HG02943 (cell line): ENCODE results near the gene PAQR7.

Source experiments
- ATAC-seq: cut with Tn5 transposase; IDR thresholded peaks from one replicate; pipeline ENCODE4 v1.9.1; 2021; ENCODE audit warnings: mild to moderate bottlenecking, low read depth, moderate library complexity; ENCODE audit not compliant: unreplicated experiment

PAQR7 gene

GRCh38 chr1:25903986-25904385 lies 28.5 kb upstream of the PAQR7 start:
- no peak for ATAC-seq

DNA sequence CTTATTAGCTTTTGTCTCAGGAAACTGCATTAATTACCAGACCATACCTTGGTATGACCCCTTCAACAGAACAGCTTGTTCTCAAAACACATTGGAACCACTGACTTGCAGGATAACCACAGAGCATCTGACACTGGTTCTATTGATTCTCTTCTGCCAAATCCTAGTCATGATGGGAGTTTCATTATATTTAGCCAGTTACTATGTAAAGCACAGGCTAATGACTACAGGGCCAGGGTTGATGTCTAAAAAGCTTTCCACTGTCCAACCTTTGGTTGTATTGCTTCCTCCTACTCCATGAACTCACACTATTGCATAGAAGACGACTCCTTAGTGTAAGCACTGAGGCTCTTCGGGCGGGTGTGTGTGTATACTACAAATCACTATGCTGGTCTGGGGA lies 27.0 kb upstream of the PAQR7 start:
- no peak for ATAC-seq

DNA sequence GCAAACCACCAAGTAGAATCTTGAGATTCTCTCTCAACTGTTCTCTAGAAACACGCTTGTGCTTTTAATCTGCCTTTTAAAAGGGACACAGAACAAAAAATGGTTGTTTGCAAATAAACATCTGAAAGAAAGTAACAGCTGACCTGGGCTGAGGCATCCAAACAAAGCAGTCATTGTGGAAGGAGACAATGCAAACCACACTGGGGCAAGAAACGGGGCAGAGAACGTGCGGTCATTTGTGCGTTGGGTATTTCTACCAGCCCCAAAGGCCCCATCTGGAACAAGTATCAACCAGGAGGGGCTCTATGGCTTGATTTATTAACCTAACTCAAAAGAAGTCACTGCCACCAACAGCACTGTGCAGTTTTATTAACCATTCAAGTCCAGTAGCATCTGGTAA lies 24.7 kb upstream of the PAQR7 start:
- no peak for ATAC-seq

GRCh38 chr1:25899792-25900191 lies 24.3 kb upstream of the PAQR7 start:
- ATAC-seq, result no peak

DNA sequence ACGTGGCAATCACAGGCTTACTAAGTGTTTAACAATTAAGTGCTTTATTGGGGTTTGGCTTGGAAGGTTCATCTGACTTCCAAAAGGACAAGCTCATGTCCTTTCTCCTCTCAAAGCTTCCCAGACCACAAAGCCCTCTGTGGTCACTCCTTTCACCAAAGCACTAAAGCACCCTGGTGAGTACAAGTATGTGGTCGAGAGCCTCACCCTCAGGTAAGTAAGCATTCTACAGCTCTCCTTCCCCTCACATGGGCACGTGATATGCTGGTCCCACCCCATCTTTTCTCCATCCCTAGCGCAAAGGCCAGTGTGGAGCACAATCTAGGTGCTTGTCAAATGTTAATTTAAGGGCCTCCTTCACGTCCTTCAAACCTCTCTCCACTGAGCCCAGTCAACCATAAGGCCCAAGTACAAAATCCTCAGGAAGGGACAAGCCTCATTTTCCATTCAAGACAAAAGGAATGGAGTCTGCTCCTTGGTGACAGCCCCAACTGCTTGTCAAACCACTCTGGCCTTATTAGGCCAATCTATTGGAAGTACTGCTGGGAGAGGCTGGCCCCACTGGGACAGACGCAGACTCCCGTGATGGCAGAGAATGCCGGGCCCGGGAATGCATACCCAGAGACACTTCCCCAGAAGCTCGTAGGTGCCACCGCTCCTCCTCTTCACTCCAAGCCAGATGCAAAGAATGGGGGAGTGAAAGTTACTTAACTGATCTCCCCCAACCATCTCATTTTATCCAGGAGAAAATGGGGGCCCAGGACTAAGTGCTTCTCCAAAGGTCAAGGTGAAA lies 22.9 kb upstream of the PAQR7 start:
- no peak for ATAC-seq

DNA sequence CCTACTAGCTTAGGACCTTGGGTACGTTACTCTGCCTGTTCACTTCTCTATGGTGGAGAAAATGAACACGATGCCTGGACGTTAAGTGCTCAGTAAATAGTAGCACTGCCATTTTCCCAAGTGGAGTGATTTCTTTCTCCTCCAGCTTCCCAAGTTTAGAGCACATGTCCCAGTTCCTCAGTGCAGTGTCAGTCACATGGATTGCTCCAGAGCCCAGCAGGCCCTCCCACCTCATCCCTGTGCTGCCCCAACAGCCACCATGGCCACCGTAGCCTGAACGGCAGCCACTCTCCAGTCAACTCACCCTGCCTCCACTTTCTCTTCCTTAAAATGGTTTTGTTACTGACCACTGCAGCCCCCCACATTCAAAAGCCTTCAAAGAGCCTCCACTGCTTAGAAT lies 22.2 kb upstream of the PAQR7 start:
- ATAC-seq, result no peak

DNA sequence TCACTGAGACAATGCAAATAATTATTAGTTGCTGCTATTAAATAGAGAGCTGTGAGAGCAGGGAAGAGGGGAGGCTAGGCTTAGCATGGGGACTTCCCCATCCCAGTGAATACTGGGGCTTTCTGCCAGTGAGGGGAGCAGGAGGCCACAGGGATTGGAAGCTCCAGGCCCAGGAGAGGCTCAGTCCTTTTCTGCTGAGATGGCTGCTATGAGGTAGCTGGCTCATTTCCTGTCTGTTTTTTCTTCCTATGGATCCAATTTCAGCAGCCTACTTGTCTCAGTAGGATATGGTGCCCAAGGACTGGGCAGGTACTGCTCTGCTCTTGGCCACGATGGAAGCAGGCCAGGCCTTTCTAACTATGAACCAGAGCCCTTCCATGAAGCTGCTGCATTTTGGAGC lies 20.8 kb upstream of the PAQR7 start:
- no peak for ATAC-seq

- ATAC-seq, result peak; percentile 93
These were observed 20.0 kb upstream of the PAQR7 start for GRCh38 chr1:25895365-25895990.

- ATAC-seq, result no peak
These were observed 17.6 kb upstream of the PAQR7 start for GRCh38 chr1:25893116-25893515.

DNA sequence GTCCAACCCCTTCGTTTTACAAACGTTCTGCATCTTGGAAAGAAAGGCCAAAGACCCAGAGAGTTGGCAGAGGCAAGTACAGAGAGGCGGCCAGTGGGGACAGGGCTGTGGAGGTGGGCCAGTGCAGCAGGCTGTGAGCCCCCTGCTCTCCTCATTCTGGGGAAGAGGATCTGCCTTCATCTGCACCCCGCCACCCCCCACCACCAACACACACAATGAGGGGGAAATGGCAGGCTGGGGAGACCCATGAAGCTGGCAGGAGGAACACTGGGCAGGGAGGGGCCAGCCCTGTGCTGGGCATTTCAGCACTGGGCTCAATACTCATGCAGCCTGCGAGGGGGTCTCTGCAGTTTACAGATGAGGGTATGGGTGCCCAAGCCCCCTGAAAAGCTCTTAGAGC lies 16.1 kb upstream of the PAQR7 start:
- no peak for ATAC-seq

GRCh38 chr1:25890239-25891034 lies 14.9 kb upstream of the PAQR7 start:
- ATAC-seq, result no peak

DNA sequence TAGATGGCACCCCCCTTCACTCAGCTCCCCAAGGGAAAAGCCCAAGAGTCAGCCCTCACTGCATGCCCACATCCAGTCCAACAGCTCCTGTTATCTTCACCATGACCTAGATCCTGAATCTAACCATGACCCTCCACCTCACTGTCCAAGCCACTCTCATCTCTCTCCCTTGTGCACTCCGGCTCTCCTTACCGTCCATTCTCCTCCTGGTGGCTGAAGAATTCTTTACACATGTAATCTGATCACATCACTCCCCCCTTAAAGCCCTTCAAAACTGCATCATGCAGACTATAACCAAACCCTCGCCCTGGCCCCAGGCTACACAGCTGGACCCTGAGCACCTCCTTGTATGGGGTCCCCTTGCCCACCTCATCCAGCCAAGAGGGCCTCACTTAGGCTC lies 14.0 kb upstream of the PAQR7 start:
- ATAC-seq, result no peak

DNA sequence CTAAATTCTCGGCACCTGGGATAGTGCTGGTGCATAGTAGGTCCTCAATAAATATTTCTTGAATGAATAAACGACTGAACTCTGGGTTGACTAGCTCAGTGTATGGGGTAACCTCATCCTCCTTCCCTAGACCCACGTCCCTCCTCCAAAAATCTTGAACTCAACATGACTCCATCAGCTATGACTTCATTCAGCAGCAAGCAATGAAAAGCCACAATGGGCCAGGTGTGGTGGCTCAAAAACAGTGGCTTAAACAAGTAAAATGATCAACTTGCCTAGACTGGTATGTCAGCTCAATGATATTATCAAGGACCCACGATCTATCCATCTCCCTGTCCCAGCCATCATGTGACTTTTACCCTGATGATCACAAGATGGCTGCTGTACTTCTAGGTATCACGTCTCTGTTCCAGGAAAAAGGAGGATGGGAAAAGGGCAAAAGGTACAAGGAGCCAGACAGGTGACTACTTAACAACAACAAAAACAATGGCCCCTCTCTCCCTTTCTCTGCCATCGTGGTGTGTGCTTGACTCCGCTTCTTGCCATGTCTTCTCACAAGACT lies 13.0 kb upstream of the PAQR7 start:
- no peak for ATAC-seq

GRCh38 chr1:25885602-25886001 lies 10.1 kb upstream of the PAQR7 start:
- ATAC-seq, result no peak

DNA sequence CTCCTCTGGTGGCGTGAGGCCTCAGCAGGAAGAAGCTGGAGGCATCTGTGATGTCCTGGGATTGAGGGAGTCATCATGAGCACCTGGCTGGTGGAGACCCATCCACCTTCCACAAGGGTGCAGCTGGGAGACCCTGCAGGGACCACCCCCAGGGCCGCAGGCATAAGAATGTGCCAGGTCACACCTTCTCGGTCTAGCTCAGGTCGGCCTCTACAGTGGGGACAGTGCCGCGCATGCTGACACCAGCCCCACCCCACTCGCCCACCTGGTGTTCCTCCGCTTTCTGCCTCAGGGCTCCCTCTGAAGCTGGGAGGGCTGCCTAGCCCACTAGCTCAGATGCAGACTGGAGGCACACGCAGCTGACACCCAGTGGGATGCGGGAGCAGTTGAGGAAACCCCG lies 5.8 kb upstream of the PAQR7 start:
- no peak for ATAC-seq

DNA sequence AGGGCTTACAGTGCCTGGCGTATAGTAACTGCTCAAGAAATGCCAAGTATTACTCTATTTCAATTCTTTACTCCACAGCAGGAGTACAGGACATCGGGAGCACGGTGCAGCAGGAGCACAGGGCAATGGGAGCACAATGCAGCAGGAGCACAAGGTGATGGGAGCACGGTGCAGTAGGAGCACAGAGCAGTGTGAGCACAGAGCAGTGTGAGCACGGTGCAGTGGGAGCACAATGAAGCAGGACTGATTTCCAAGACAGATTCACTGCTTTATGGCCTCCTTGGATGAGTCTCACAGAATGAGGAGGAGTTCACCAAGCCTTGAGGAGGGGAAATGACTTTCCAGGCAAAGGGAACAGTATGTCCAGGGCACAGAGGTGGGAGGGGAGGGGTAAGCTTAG lies 5.0 kb upstream of the PAQR7 start:
- ATAC-seq, result no peak

GRCh38 chr1:25879675-25880074 lies 4.2 kb upstream of the PAQR7 start:
- ATAC-seq, result no peak

DNA sequence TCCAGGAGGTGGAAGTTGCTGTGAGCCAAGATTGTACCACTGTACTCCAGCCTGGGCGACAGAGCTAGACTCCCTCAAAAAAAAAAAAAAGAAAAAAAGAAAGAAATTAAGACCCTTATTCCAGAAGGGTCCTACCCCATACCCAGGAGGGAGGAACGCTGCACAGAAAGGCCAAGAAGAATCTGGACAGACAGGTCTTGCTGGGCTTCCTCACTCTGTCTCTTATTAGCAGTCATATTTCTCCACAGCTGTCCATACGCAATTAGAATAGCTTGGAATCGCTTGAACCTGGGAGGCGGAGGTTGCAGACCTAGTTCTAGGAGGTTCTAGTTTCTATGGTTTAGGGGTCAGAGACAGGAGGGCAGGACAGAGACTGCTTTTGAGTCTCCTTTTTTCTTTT lies 3.2 kb upstream of the PAQR7 start:
- ATAC-seq, result no peak

- ATAC-seq, result no peak
These were observed 1.6 kb upstream of the PAQR7 start for GRCh38 chr1:25877155-25877554.

DNA sequence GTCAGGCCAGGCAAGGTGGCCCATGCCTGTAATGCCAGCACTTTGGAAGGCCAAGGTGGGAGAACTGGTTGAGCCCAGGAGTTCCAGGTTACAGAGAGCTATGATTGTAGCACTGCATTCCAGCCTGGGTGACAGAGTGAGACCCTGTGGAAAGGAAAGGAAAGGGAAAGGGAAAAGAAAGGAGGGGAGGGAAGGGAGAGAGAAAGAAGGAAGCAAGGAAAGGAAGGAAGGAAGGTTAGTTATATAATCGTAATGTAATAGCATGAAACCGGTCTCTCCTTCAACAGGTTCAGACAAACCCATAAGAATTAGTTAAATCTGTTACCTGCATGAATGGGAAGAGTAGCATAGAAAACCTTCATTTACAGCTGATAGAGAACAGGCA lies 1.2 kb upstream of the PAQR7 start:
- ATAC-seq, result no peak
